NCI-H510A (cell line): ENCODE measurements around the gene RSU1.

ENCODE experiments used
- DNase-seq: peaks from one replicate; lab custom pipeline; 2025; lab: John Stamatoyannopoulos, UW

The RSU1 gene

DNA sequence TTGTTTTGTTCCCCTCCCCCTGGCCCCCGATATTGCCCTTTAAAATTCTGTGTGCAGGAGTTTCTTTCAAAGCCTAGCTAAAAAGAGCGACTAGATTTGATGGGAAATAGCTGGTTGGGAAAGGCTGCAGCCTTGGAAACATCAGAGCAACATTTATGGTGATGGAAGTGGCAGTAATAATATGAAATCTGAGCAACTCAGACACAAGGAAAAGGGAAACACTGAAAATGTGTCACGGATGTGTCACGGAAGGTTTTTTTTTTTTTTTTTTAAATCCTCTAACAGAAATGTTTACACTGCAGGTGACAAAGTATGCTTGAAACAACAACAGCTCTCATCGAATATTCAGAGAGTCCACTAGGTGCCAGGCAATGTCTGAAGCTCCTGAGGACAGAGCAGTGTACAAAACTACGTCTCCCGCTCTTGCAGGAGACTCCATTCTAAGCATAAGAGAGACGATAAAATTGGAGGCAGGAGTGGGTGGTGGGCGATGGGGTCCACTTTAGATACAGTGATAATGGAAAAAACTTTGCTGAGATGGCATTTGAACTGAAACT lies 143.0 kb downstream of the RSU1 start:
- no peak for DNase-seq

DNA sequence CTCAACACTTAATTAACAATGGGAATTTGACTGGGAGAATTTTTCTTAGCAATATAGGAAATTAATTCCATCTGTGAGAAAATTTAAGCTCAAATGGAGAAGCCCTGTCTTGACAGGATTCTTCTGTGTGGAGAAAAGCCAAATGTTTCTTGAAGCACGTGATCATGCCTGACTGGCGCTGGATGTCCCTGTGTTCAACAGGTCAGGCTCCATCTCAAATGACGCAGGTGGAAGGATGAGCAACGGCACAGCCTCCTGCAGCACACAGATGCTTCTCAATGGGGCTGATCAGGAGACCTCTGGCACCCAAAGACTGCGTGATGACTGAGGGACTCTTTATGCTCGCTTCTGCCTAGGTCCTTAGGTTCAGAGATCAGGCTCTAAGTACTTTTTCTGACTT lies 143.8 kb downstream of the RSU1 start:
- DNase-seq, result peak; percentile 55

DNA sequence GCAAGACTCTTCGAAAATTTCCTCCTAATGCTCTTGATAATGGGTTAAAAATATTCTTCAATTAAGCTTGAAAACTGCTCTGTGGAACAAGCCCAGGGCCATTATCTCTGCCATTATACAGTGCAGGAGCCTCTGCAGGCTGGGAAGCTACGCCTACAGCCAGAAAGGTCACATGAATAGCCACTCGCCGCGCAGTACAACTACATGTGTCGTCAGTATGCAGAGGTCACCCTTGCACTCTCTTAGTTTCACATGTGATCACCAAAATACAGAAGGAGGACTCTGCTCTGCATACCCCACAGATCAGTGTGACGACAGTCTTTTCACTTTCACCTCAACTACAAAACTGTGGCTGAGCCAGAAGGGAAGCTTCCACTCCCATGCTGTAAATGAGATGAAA lies 153.8 kb downstream of the RSU1 start:
- no peak for DNase-seq

- no peak for DNase-seq
Observed at GRCh38 chr10:16662923-16663322, 154.3 kb downstream of the RSU1 start.

GRCh38 chr10:16656895-16657294 lies 160.3 kb downstream of the RSU1 start:
- no peak for DNase-seq

DNA sequence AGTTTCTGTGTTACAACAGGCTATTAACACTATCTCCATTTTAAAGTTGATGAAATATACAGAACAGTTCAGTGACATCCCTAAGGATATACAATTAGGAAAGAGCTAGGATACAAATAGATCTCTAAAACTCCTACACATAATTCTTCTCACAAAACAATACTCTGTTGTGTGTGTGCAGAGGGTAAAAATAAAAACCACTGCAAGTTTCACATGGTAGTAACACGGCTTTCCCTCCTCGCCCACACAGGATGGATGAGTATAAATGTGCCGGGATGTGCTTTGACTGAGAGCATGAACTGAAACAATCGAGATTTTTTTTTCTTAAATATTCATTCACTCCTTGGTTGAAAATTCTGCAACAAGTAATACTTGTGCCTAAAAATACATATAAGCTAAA lies 164.0 kb downstream of the RSU1 start:
- no peak for DNase-seq

DNA sequence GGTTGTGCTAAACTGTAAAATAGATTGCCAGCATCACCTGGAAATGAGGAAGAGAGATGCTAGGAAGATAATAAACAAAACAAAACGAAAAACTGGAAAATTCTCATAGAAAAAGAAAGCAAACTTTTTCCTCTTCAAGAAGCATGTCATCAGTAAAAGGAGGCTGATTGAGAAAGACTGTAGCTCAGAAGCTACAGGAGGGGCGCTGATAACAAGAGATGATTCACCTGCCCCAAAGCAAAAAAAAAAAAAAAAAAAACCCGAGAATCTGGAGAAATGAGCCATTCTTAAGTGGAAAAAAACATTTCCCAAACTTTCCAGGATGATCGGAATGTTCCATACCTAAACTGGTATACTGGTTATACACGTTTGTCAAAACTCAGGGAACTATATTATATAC lies 165.1 kb downstream of the RSU1 start:
- DNase-seq, result no peak

- no peak for DNase-seq
Observed at GRCh38 chr10:16649757-16650156, 167.5 kb downstream of the RSU1 start.

GRCh38 chr10:16648366-16648765 lies 168.9 kb downstream of the RSU1 start:
- no peak for DNase-seq

DNA sequence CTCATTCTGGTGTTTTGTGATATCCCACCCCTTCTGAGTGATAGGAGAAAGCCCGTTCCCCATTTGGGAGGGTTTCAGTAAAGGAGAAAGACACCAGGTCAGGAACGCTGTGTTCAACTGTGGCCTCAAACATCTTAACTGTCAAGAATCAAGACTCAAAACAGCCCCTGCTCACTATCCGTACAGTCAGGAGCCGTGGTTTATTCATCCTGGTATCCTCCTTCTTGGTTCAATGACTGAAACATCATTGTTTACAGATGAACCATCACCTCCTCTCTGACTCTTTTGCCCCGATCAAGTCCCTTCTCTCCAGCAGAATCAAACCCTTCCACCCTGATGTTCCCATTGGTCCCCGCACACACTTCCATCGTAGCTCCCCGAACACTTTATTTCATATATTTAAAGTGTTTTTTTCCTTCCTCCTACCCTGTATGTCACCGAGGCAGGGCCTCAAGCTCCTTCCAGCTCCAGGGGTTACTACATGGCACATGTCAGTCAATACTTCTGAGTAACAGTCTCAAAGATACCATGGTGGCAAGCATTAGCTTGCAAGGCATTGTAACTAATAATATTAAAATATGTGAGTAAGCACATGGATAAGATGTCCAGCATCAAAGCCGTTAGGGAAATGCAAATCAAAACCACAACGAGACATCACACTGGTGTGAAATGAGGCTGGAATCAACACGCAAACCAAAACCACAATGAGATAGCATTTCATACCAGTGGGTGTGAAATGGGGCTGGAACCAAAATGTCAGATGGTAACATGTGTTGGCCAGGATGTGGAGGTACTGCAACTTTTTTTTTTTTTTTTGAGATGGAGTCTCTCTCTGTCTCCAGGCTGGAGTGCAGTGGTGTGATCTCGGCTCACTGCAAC lies 170.8 kb downstream of the RSU1 start:
- DNase-seq, result no peak

DNA sequence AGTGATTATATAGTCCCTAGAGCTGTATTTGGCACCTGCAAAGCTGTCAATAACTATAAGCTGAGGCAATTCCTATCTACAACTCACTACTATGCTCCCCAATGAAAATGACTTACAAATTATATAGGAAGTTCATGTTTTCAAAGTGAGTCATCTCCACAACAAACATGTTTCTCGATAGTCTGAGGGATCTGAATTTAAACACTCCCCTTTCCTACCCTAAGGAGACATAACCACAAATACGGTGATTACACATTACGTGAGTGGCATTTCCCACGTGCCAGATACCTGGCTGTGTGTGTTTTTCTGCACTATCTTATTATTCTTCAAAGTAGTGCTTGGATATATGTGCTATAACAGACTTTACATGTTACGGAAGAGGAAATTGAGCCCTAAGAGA lies 173.1 kb downstream of the RSU1 start:
- no peak for DNase-seq

DNA sequence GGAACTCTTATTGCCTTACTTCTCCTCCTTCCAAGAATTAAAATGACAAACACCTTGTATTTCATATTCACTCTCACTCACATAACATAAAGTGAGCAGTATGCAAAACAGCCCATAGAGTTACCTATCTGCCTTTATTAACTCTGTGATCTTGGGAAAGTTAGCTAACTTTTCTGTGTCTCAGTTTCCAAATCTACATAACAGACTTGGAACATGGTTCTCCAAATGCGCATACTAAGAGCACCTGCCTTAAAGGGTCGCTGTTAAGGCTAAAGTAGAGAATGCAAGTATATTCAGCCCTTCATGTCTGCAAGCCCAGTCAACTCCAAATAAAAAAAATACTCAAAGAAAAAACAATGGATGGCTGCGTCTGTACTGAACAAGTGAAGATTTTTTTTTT lies 173.7 kb downstream of the RSU1 start:
- no peak for DNase-seq

- DNase-seq, result no peak
Observed at GRCh38 chr10:16640153-16640552, 177.1 kb downstream of the RSU1 start.

DNA sequence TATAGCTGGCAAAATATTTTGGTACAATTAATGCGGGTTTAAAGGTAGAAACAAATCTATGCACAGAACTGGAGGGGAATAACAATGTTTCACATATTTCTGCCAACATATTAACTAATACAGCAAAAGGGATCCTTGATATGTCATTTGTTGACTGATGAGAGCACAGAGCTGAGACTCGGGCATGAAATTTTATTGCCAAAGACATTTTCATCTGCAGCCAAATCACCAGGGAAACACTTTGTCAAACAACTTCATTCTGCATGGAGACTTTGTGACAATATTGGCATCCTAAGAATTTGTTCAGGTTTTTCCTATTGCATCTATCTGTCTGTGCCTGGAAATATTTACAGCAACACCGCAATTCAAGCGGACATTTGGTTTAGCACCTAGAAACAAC lies 177.8 kb downstream of the RSU1 start:
- no peak for DNase-seq

DNA sequence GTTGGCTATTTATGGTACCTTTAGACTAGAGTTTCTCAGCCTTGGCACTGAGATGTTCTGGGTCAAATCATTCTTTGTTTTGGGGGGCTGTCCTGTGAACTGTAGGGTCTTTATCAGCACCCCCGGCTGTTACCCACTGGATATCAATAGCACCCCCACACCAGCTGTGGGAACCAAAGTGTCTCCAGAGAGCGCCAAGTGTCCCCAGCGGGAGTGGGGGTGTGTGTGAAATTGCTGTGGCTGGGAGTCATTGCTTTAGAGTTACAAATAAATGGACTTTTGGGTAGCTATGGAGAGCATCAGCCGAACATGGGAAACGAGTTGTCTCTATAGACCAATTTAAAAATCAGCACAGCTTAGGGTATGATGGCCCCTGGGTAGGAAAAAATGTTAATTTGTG lies 184.2 kb downstream of the RSU1 start:
- no peak for DNase-seq

DNA sequence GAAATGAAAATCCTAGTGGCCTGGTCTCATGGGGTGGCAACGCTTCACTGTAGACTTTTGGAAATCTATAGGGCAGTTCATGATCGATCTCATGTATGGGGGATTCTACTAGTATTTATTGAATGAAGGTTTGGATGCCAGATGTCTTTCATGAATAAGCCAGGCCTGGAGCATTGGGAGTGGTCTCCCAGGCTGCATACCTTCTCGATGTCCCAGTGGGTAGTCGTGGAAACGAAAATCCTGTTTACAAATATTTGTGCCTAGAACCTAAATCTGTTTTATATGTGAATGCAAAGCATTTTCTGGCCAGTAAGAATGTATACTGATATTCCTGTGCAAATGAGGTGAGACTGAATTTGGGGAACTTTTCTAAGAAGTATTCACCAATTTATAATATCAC lies 190.5 kb downstream of the RSU1 start:
- no peak for DNase-seq

DNA sequence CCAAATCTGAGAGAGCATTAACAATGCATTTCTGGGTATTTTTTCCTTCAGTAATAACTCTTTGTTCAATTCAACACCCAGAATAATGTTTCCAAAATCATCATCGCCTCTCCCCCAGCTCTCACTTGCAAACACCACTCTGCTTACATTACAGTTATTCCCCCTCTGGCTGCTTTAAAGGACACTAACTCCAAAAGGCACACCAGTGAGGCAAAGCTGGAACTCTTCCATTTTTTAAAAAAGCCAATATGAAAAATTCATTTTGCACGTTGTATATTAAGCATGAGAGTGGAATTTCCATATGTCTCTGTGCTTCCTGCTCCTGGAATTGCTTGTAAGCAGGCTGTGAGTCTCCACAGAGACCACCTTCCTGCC lies 204.3 kb downstream of the RSU1 start:
- DNase-seq, result no peak

DNA sequence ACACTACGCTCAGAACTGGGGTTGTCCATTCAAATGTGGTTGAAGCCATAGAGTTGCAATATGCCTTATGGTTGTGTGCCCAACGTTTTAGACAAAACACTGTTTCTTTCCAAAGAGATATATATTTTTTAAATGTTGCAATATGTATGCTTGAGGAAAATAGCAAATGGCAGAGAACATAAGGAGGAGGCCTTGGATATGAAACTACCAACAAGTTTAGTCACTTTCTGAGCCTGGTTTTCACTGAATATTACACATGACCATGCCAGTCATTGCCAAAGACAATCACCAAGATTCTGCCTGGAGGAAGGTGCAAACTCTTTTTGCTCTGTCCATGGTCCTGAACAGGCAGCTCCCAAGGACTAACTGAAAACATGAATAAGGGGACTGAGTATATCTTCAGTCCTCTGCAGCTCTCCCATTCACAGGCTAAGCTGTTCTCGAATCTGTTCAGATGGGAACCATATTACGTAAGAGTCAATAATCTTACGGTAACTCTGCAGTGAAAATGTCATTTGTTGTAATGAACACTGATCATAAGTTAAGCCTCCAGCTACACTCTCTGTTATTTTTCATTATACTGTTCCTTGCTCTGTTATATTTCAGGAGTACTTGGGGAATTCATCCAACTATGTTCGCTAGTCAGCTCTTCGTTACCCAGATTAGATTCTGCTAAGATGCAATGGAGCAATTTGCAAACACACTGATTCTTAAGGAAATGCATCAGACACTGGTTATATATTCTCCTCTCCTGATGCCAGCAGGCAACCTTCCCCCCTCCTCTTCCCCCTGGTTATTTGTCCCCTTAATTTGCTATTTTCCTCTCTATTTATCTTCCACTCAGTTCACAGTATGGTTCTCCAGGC lies 204.9 kb downstream of the RSU1 start:
- no peak for DNase-seq

DNA sequence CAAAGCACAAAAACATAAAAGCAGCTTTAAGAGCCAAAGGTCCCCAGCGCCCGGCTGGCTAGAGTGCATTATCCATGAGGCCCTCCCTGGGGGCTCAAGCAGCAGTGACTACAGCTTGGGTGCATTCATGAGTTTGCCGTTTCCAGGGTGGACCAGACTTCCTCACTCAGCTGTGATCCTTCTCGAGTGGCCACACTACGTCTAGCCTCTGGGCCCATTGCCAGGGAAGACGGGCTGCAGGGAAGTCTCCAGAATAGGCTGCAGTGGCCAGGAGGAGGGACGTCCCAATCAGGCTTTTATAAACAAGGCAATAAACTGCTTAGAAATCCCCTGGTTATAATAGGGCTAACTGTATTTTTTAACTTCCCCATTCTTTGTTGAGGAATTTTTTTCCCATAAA lies 206.2 kb downstream of the RSU1 start:
- no peak for DNase-seq

DNA sequence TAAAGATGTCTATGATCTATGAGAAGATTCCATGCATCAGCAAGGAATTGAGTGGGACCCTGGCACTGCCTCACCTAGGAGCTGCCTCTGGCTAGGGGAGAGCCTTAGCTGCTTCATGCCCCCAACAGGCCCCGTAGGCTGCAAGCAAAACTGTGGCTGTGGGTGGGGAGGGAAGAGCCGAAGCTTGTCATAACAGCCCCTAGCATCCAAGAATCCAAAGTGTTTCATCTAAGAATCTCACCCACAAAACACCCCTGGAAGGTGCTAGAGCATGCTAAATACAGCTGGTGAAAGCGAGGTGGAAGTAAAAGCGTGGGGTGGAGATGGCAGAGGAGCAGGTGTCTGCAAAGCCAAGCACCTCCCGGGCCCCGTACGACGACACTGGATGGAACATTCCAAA lies 208.0 kb downstream of the RSU1 start:
- DNase-seq, result no peak

- DNase-seq, result no peak
Observed at GRCh38 chr10:16606923-16607322, 210.3 kb downstream of the RSU1 start.

- DNase-seq, result no peak
Observed at GRCh38 chr10:16606421-16606820, 210.8 kb downstream of the RSU1 start.

DNA sequence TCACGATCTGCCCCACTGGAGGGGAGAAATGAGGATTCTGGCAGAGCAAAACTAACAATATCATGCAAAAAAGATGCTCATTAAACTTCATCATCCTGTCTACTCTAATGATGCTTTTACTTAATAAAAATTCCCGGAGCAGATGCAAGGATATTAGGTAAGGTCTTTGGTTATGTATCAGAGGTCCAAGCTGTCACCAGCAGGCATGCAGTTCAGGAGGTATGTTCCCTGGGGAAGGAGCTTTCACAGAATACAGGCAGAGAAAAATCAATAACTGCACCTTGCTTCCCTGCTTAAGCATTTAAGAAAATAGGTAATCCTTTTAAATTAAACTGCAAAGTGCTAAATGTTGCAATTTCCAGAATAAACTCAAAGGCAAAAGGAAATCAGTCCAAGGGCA lies 213.9 kb downstream of the RSU1 start:
- no peak for DNase-seq
